Uterus (tissue), 4 donors: ENCODE measurements around the gene UBXN1. TPM values are rescaled to one million over a fixed set of nuclear protein-coding genes. Genes with fewer than 3 reads are reported as not detected.
"Not testable (repeated sequence)": the region's sequence is repeated elsewhere in the genome, so short reads cannot be mapped to it uniquely, and the experiment has no call there.

Source experiments
- DNase-seq, 2 donors: peaks; one replicate each; pipeline ENCODE4 v3.0.0-alpha.2; 2019 to 2020
- H3K27ac ChIP-seq, 2 donors: fragments of 200-600 bp; sonication (generic); 1 replicate in 1 of 2; 2 replicates in 1 of 2; pipeline ENCODE4 v1.5.1; 2016 to 2018
- H3K27me3 ChIP-seq, 2 donors: fragments of 200-600 bp; sonication (generic); one replicate each; pipeline ENCODE4 v1.5.1; 2018 to 2019; ENCODE audit warnings: control low read depth in 1 of 2
- H3K36me3 ChIP-seq, 2 donors: fragments of 200-600 bp; sonication (generic); one replicate each; pipeline ENCODE4 v1.5.1; 2019; ENCODE audit warnings: control low read depth in 1 of 2
- H3K4me1 ChIP-seq, 2 donors: fragments of 200-600 bp; sonication (generic); one replicate each; pipeline ENCODE4 v1.5.1; 2018 to 2019; ENCODE audit warnings: control low read depth in 1 of 2
- H3K4me3 ChIP-seq, 2 donors: fragments of 200-600 bp; sonication (generic); 1 replicate in 1 of 2; 2 replicates in 1 of 2; pipeline ENCODE4 v1.5.1; 2018 to 2019; ENCODE audit warnings: mild to moderate bottlenecking in 1 of 2
- H3K9me3 ChIP-seq, 2 donors: fragments of 200-600 bp; sonication (generic); one replicate each; pipeline ENCODE4 v1.5.1; 2019; ENCODE audit warnings: control low read depth in 1 of 2
- CTCF ChIP-seq, 4 experiments: fragments of 200-600 bp in 2 of 4; fragments of 450-650 bp in 2 of 4; sonication (generic) in 2 of 4; IDR thresholded peaks; one replicate each; pipeline ENCODE4 v1.5.1; 2016 to 2019; ENCODE audit warnings: antibody characterized with exemption in 4 of 4, mild to moderate bottlenecking in 2 of 4, moderate library complexity in 1 of 4
- POLR2A ChIP-seq, 2 donors: fragments of 450-650 bp; IDR thresholded peaks; one replicate each; pipeline ENCODE4 v1.6.1; 2016; ENCODE audit warnings: antibody characterized with exemption in 2 of 2, mild to moderate bottlenecking in 1 of 2, moderate library complexity in 1 of 2
- intact Hi-C: fragments of 100-400 bp; cut with DNase I; formaldehyde crosslinking; loops from one replicate; pipeline ENCODE4 v1.15.1; 2023; ENCODE audit warnings: low total_unique reads
- total RNA-seq, 4 donors: library from RNA; depleted of rRNA in 3 of 4; stranded (reverse); fragments of >200 nt in 3 of 4; gene quantifications; one replicate each; pipeline versions ENCODE4 v1.1.0 to v1.2.4, GENCODE V29; 2014 to 2023
- donor health status: DM: yes; HTN: yes; CAD: no.

The UBXN1 gene
- total RNA-seq, 4 donors from 2014 or later, result 55.4 to 276 (median 102) TPM

- no peak overlapping the region for H3K4me3 ChIP-seq
- intact Hi-C loops, result no loop called here
- DNase-seq, result no peak
- TF ChIP-seq POLR2A (IDR thresholded peaks at IDR 0.05) (no peak), CTCF (IDR thresholded peaks at IDR 0.05) (no peak)
- H3K36me3 ChIP-seq, result no peaks in the 10 kb centered on the region
- H3K4me1 ChIP-seq, result peaks cover 0 to 16% of the 10 kb centered on the region in 2 donors
- H3K27me3 ChIP-seq, result no peaks in the 10 kb centered on the region
- H3K9me3 ChIP-seq, result no peaks in the 10 kb centered on the region
- peak overlapping the region in 1 of 2 donors; percentile 76 for H3K27ac ChIP-seq
Measured at GRCh38 chr11:62677714-62678113, 1.2 kb downstream of the UBXN1 start.

- Histone ChIP-seq H3K4me1 (peaks cover 0 to 19% of the 10 kb centered on the region in 2 donors), H3K4me3 (no peak overlapping the region), H3K9me3 (no peaks in the 10 kb centered on the region), H3K36me3 (no peaks in the 10 kb centered on the region), H3K27me3 (no peaks in the 10 kb centered on the region), H3K27ac (no peak overlapping the region)
- intact Hi-C loops, result no loop called here
- TF ChIP-seq CTCF (IDR thresholded peaks at IDR 0.05) (no peak), POLR2A (IDR thresholded peaks at IDR 0.05) (no peak)
- DNase-seq, result no peak
Measured at GRCh38 chr11:62677156-62677555, 1.7 kb downstream of the UBXN1 start.

GRCh38 chr11:62676698-62677097 is 2.2 kb downstream of the UBXN1 start:
- H3K4me1 ChIP-seq, result peaks cover 0 to 19% of the 10 kb centered on the region in 2 donors

GRCh38 chr11:62675415-62675814 is 3.5 kb downstream of the UBXN1 start:
- H3K27me3 ChIP-seq, DNase-seq, H3K27ac ChIP-seq, intact Hi-C loops, H3K9me3 ChIP-seq, H3K36me3 ChIP-seq, H3K4me3 ChIP-seq: not testable (repeated sequence)
- H3K4me1 ChIP-seq, result peaks cover 0 to 19% of the 10 kb centered on the region in 2 donors

More at GRCh38 chr11:62676698-62677097, 2.2 kb downstream of the UBXN1 start:
- TF ChIP-seq CTCF (IDR thresholded peaks at IDR 0.05), result no peak
- no peaks in the 10 kb centered on the region for H3K27me3 ChIP-seq
- H3K9me3 ChIP-seq, result no peaks in the 10 kb centered on the region
- no peaks in the 10 kb centered on the region for H3K36me3 ChIP-seq
- no peak overlapping the region for H3K4me3 ChIP-seq
- DNase-seq, result no peak
- no peak overlapping the region for H3K27ac ChIP-seq
- intact Hi-C loops, result no loop called here

- DNase-seq, result no peak
- intact Hi-C loops, result no loop called here
- Histone ChIP-seq H3K4me1 (peaks cover 0 to 9% of the 10 kb centered on the region in 2 donors), H3K36me3 (no peaks in the 10 kb centered on the region), H3K27me3 (no peaks in the 10 kb centered on the region), H3K27ac (no peak overlapping the region), H3K4me3 (no peak overlapping the region), H3K9me3 (no peaks in the 10 kb centered on the region)
- TF ChIP-seq POLR2A (IDR thresholded peaks at IDR 0.05) (no peak), CTCF (IDR thresholded peaks at IDR 0.05) (no peak)
Measured at GRCh38 chr11:62673196-62673525, 5.7 kb downstream of the UBXN1 start.
